Cardiac septum (tissue), 1 donor: ENCODE results near the gene INSC. TPM values are rescaled to one million over a fixed set of nuclear protein-coding genes. Genes with fewer than 3 reads are reported as not detected.

Experiments used
- DNase-seq: peaks from one replicate; pipeline ENCODE4 v3.0.0-alpha.2; 2020; ENCODE audit warnings: low spot score
- intact Hi-C: fragments of 100-400 bp; cut with DNase I; formaldehyde crosslinking; loops from one replicate; pipeline ENCODE4 v1.14.0; 2022
- total RNA-seq: library from RNA; stranded (reverse); fragmentation: NEBNext Ultra II Directional; extraction: Animal tissue kit (Norgen Biotek cat#: 25700); gene quantifications from one replicate; pipeline ENCODE4 v1.2.1, GENCODE V29; 2021
- donor health status: DM: no; HTN: no; CAD: no.

INSC gene
- total RNA-seq, 1 donor from 2014 or later = 0.22 TPM

- DNase-seq = no peak
- intact Hi-C loops = no loop called here
These were observed 143.9 kb downstream of the INSC start for GRCh38 chr11:15258433-15259165.

GRCh38 chr11:15266999-15267398, 152.3 kb downstream of the INSC start:
- no peak for DNase-seq
- intact Hi-C loops = no loop called here

GRCh38 chr11:15268598-15268997, 153.9 kb downstream of the INSC start:
- no peak for DNase-seq
- intact Hi-C loops = no loop called here

DNA sequence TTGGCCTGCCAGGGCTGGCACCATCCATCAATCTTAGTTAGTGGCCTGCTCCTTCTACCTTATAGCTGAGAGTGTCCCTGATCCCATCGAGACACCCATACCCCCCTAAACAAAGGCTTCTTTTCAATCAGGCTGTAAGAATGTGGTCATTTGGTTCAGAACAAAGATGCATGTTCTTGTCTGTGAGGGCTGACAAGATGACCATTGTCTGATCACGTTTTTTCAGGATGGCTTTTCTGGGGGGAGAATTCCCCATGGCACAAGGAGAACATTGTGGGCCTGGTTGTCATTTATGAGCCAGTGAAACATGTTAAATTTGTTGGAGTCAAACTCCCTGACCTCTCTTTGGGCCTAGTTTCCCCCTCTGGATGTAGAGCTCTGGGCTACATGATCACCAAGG, 160.4 kb downstream of the INSC start:
- DNase-seq = no peak

DNA sequence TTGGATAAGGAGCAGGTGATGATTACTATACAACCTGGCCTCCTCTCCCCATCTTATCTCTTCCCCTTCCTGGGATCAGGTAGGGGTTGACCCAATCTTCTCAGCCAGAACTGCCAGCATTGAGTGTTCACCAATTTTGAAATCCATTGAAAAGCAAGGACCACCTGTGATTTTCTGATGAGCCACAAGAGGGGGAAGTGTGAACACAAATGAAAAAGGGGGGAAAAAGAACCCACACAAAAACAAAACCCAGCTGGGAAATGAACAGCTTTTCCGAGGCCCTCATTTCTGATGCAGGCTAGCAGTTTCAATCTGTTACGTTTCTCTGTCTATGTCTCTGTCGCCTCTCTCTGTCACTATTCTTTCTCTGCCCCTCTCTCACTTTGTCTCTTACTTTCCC, 161.9 kb downstream of the INSC start:
- DNase-seq = no peak
- intact Hi-C loops = no loop called here

More for the DNA sequence above, 160.4 kb downstream of the INSC start:
- intact Hi-C loops = no loop called here

- intact Hi-C loops = no loop called here
- DNase-seq = no peak
These were observed 163.4 kb downstream of the INSC start for GRCh38 chr11:15278128-15278527.

DNA sequence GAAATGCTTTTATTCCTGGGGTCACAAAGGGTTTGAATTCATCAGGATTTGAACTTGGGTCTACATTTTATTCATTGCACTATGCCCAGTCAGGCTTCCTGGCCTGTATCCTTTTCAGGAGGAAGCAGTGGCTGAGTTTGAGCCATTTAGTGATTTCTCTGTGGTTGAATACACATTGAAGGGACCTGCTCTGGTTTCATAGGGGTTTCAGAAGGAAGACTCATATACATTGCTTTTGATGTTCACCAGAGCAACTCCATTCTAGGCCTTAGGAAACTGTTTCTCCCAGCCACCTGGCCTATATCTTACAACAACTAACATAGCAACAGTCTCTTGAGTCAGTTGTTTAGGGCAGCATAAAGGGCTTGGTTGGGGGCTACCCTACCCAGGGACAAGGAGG, 165.7 kb downstream of the INSC start:
- intact Hi-C loops = no loop called here
- DNase-seq = no peak

- DNase-seq = no peak
- intact Hi-C loops = no loop called here
These were observed 168.0 kb downstream of the INSC start for GRCh38 chr11:15282754-15283153.

DNA sequence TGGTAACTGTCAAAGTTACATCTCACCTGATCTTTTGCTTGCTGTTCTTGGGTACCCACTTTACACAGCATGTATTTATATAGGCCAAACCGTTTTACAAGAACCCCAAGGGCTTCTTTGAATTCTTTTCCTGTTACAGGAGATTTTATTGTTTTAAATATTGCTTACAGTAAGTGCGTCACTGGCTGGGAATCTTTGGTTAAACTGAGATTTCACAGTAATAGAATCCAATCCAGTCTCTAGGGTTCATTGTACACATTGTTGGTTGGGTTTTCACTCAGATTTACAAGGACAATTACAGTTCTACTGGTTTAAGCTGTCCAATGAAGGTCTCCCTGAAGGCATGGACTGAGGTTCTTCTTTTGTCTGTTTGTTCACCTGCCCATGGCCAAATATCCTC, 171.7 kb downstream of the INSC start:
- no peak for DNase-seq
- intact Hi-C loops = no loop called here

- intact Hi-C loops = no loop called here
- DNase-seq = no peak
These were observed 174.1 kb downstream of the INSC start for GRCh38 chr11:15288863-15289262.

DNA sequence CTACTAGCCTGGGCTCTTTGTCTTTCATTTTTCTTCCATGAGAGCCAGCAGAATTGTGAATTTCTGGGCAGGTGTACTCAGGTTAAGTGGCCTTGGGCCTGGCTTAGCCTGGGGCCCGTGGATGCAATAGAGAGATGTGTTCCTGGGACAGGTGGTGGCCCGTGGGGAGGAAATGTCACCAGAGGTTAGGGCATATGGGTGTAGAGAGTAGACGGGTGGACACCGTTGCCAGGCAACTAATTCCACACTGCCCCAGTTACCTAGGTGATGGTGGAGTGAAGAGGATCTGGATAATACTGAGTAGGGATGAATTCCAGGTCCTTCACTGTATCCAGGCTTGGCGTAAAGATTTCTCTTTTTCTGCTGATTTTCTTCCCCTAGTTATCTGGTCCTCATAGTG, 175.0 kb downstream of the INSC start:
- no peak for DNase-seq
- intact Hi-C loops = no loop called here

DNA sequence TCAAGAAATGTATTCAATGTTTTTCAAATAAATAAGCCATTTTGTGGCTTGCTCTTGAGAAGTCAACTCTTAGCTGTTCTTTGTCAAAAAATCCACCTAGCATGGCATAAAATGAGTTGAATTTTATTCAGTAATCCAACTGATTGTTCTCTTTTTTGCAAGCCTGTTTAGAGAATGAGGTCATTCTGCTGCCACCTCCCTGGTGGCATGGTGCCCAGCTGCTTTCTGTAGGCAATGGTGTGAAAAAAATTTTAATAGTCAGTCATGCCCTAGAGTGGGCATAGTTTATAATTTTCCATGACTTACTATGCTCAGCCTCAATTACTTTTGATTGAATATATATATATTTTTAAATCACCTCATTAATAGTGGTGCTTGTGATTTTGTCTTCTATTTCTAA, 177.2 kb downstream of the INSC start:
- DNase-seq = no peak

DNA sequence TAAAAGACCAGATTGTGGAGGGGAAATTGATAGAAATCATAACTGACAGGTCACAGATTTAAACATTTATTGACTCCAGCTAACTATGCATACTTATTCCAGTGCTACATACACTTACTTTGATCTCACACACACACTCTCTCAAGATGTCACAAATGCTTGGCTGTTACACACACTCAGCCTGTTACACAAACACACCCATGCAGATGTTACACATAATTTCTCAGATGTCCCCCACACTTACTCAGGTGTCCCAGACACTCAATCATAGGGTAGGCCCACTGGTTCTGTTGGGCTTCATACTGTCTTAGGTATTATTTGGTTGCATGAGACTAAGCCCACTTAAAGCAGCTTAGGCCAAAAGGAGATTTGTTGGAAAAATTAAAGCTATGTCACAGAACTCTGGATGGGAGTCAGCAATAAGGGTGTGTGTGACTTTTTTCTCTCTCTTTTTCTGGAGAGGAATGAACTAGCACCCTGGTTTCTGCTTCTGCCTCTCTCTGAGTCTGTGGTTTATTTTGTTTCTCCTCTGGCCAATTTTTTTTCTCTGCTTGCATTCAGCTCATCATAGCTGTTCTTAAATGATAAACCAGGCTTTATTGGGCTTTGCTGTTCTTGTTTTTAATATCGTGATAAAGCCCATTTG, 179.4 kb downstream of the INSC start:
- no peak for DNase-seq
- intact Hi-C loops = no loop called here

More for the DNA sequence above, 177.2 kb downstream of the INSC start:
- intact Hi-C loops = no loop called here

DNA sequence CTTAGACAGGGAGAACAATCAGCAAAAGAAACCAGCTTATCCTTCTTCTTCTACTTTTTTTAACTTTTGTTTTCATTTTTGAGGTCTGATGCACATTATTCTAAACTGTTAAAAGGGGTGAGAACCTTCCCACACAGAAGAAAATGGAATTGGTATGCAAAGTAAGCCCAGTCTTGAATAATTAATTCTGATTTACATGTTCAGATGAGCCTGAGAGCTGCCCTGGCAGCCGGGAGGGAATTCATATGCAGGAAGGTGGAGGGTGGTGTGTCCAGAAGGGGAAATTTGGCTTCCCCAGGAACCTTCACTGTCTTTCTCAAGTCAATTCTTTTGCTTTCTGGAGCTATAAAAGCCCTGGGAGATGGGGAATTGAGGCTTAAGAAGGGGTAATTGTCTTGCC, 181.0 kb downstream of the INSC start:
- no peak for DNase-seq
- intact Hi-C loops = no loop called here

Other genes starting within 250 kb of the INSC start
- gene CYP2R1, start 222.7 kb upstream of the INSC start, total RNA-seq = 7.9 TPM
- 0.51 TPM for gene CALCA, start 142.6 kb upstream of the INSC start, total RNA-seq
- gene CALCB, start 41.3 kb upstream of the INSC start, total RNA-seq = not detected